Astrocyte of the hippocampus (primary cell): Measurements from ENCODE around the gene SUPT20HL1.

Experiments used
- DNase-seq: peaks from one replicate; pipeline ENCODE4 v3.0.0; 2011; ENCODE audit warnings: low read depth, low spot score

Gene SUPT20HL1

DNA sequence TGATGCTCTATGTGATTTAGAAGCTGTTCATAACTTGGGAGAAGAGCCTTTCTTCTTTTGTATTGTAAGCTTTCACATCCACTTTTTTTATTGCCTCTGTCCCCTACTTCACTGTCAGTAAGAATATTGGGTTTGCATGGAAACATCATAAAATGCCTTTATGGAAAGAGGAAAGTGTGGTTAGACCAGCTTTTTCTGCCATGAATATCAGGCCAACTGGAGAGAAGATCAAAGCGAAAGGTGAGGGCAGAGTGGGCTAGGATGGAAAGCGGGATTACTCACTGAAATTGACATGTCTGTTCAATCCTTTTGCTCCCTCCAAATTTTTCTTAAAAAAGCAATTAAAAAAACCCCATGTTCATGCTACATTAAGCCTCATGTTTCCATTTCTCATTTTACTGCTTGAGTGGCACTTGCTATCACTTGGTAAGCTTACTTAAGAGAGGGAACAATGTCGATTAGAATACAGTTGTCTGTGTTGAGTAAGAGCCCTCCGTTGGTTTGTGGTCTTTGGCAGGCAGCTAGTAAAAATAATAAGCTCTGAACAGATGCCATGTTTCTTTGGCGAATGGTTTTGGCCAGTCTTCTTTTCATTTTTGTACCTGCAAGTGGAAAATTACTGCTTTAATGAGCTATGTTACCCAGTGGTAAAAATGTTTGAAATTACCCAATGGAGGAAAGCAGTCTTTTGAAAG is 35.9 kb downstream of the SUPT20HL1 start:
- peak; percentile 86 for DNase-seq

DNA sequence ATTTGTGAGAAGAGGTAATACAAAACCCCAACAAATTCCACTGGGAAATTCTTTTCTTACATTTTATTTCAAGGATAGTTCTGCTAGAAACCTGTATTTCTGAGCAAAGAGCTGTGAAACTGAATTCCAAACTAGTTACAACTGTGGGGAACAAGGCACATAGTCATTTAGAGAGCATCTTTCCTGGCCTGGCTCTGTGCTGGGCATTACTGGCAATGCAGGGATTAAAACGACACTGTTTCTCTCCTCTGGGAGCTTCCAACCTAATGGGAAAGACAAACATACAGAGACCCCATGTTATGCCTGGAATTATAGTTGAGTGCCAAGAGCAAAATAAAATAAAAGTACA is 36.5 kb downstream of the SUPT20HL1 start:
- DNase-seq: peak; percentile 72

DNA sequence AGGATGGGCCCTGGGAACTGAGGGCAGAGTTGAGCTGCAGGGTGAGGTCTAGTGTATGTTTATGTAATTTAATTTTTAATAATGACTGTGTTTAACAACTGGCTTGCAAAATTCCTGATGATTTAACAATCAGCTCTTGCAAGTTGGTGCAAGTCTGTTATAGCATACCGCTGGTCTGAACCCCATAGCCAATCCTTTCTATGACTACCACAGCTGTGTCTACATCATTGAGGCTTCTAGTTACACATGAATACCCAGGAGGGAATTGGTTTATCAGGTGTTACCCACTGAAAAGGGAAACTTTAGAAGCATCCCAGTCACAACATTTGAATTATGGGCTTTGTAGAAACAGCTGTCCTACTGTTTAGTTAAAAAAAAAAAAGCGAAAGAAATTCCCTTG is 38.3 kb downstream of the SUPT20HL1 start:
- DNase-seq: no peak

DNA sequence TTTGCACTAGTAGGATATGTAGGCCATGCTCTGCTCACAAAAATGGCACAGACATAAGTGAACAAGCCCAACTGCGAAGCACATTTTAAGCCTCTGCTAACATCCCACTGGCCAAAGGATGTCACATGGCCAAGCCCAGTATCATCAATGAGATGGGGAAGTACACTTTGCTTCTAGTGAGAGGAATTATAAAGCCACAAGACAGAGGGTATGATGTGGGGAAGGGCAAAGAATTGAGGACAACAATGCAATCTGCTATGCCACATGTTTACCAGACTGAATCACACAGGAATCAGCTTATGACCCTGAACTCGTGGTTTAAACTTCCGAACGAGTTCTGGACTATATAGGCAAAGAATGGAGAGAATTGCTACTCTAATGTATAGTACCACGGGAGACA is 39.1 kb downstream of the SUPT20HL1 start:
- no peak for DNase-seq

DNA sequence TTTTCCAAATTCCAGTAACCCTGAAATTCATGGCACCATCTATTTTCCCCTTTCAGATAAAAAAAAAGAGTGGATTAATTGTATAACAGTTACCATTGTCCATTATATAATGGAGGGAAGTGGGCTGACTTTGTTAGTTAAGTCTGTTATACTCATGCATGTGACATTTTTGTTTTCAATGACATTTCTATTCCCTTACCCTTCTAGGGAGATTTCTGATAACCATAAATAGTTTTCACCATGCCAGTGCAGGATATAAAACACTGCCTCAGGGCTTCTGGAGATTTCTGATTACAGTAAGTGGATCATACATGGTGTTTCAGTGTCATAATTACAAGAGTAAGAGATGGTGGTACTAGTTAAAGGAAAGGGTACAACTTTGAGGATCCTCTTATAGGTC is 45.5 kb downstream of the SUPT20HL1 start:
- no peak for DNase-seq
